ENCODE data around the gene HRH3. TPM values are rescaled to one million over a fixed set of nuclear protein-coding genes. Genes with fewer than 3 reads are reported as not detected.

Gene HRH3
- total RNA-seq, 3 donors from 2014 or later = 0.09 TPM; not detected in 2

DNA sequence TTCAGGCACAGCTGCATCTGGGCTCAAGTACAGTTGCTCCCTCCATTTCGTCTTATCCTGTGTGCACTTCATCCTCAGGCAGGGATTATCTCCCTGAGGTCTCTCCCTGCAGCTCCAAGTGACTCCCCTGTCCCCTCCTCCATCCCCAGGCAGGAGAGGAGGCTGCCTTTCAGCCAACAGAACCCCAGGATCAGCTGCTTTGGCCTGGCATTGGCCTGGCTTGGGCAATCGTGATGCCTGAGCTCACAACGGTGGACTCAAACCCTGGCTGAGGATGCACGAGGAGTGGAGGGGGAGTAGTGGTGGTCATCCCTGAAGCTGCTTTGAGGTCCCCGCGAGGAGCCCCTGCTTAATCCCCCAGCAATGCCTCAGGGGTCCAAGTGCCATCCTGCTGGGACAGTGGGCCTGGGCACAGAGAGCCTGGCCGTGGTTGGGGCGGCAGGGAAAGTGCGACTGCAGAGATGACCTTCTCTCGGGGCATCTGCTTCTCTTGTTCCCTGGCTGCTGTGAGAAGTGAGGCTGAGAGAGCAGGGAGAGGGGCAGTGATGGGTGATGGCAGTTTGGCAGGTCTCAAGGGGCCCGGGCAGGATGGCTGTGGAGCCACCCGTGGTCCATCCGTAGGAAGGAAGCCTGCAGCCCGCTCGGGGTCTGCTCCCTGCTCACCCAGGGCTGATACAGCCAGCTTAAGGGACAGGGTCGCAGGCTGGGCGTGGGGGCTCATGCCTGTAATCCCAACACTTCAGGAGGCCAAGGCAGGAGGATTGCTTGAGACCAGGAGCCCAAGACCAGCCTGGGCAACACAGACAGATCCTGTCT lies 6.0 kb upstream of the HRH3 start:
- ATAC-seq (no peak), DNase-seq (no peak)
- Histone ChIP-seq H3K36me3 (ENCODE audit: low read depth) (no peaks in the 10 kb centered on the region), H3K9me3 (no peaks in the 10 kb centered on the region), H3K4me3 (no peak overlapping the region), H3K4me1 (ENCODE audit: low read depth) (no peaks in the 10 kb centered on the region)
- TF ChIP-seq, protein P1, sequence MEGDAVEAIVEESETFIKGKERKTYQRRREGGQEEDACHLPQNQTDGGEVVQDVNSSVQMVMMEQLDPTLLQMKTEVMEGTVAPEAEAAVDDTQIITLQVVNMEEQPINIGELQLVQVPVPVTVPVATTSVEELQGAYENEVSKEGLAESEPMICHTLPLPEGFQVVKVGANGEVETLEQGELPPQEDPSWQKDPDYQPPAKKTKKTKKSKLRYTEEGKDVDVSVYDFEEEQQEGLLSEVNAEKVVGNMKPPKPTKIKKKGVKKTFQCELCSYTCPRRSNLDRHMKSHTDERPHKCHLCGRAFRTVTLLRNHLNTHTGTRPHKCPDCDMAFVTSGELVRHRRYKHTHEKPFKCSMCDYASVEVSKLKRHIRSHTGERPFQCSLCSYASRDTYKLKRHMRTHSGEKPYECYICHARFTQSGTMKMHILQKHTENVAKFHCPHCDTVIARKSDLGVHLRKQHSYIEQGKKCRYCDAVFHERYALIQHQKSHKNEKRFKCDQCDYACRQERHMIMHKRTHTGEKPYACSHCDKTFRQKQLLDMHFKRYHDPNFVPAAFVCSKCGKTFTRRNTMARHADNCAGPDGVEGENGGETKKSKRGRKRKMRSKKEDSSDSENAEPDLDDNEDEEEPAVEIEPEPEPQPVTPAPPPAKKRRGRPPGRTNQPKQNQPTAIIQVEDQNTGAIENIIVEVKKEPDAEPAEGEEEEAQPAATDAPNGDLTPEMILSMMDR (IDR thresholded peaks at IDR 0.05) = no peak
- intact Hi-C loops (cut with DNase I, micrococcal nuclease) = no loop called here

- Histone ChIP-seq H3K36me3 (ENCODE audit: low read depth) (no peaks in the 10 kb centered on the region), H3K9me3 (no peaks in the 10 kb centered on the region), H3K4me3 (no peak overlapping the region), H3K4me1 (ENCODE audit: low read depth) (no peaks in the 10 kb centered on the region)
- DNase-seq = no peak
- ATAC-seq = no peak
- intact Hi-C loops (cut with DNase I, micrococcal nuclease) = no loop called here
- TF ChIP-seq, protein P1 (IDR thresholded peaks at IDR 0.05) = no peak
Measured at GRCh38 chr20:62225026-62225425, 4.9 kb upstream of the HRH3 start.

GRCh38 chr20:62224113-62224855 lies 4.2 kb upstream of the HRH3 start:
- no peak overlapping the region for H3K4me3 ChIP-seq
- intact Hi-C loops (cut with DNase I, micrococcal nuclease) = no loop called here
- TF ChIP-seq, protein P1 (IDR thresholded peaks at IDR 0.05) = no peak
- DNase-seq (no peak), ATAC-seq (no peak)
- H3K4me1 ChIP-seq (ENCODE audit: low read depth) = peaks cover 4% of the 10 kb centered on the region
- no peaks in the 10 kb centered on the region for H3K9me3 ChIP-seq
- H3K36me3 ChIP-seq (ENCODE audit: low read depth) = no peaks in the 10 kb centered on the region

DNA sequence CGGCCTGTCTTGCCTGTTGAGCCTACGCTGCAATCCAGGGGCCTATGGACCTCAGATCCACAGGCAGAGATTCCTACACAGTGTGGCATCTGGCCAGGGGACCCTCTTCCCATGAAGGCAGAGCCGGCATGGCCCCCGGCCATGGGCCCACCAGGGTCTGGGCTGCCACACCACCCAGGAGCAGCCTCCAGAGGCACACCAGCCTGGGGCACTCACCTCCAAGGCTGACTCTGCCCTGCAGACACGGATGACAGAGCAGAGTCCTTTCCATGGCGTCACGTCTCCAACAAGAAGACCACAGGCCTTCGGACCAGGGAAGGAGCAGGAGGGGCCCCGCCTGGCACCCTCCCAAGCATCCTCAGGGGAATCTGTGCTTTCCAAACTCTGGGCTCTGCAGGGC lies 3.5 kb upstream of the HRH3 start:
- Histone ChIP-seq H3K36me3 (ENCODE audit: low read depth) (no peaks in the 10 kb centered on the region), H3K4me1 (ENCODE audit: low read depth) (peaks cover 5% of the 10 kb centered on the region), H3K9me3 (no peaks in the 10 kb centered on the region), H3K4me3 (no peak overlapping the region)
- no peak for DNase-seq
- intact Hi-C loops (cut with DNase I, micrococcal nuclease) = no loop called here
- TF ChIP-seq, protein P1 (IDR thresholded peaks at IDR 0.05) = no peak
- ATAC-seq = no peak

DNA sequence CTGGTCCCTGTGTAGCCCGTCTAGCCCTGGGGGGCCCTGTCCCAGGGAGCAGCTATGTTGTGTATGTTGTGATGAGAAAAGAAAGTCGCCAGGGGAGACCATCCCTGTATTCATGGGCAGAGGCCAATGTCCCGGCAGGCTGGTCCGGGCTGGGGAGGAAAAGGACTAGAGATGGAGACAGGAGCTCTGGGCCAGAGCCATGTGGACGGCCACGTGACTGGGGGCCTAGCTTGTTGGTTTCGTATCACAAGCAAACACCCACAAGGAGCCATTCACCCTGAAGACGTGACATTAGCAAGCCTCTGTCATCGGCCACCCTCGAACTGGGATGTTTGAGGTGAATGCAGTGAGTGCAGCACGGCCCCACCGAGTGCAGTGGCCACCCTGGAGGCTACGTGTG lies 2.9 kb upstream of the HRH3 start:
- TF ChIP-seq, protein P1 (IDR thresholded peaks at IDR 0.05) = no peak
- no peak overlapping the region for H3K4me3 ChIP-seq
- H3K4me1 ChIP-seq (ENCODE audit: low read depth) = peaks cover 5% of the 10 kb centered on the region
- DNase-seq = no peak
- no peaks in the 10 kb centered on the region for H3K36me3 ChIP-seq (ENCODE audit: low read depth)
- ATAC-seq = no peak
- intact Hi-C loops (cut with DNase I, micrococcal nuclease) = no loop called here
- H3K9me3 ChIP-seq = no peaks in the 10 kb centered on the region

All from mucosa of descending colon (tissue), 3 donors.